ENCODE results near the gene SPSB4. TPM values are rescaled to one million over a fixed set of nuclear protein-coding genes. Genes with fewer than 3 reads are reported as not detected.

The SPSB4 gene
- total and polyA plus RNA-seq, 8 donors: 2.6 to 20.2 (median 11.1) TPM

DNA sequence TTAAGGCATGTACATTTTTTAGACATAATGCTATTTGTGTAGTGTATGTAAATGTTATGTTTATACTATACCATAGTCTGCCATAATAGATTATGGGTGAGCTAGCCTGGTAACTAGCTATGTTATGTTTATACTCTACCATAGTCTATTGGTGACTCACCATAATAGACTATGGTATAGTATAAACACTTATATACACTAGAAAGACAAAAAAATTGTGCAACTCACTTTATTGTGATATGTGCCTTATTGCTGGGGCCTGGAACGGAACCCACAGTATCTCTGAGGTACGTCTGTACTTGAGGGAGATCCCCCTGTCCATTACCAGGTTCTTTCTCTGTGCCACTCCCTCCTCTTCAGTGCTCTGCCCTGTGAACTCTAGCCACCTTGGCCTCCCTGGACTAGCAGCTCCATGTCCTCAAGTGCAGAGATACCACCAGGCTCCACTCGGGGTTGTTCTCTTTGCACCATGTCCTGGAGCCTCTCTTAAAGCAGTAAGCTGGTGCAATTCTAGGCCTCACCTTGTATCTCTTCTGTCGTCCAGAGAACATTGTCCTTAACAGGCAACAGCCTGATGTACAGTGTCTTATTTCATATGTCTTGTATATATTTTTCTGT is 119.6 kb downstream of the SPSB4 start:
- no peaks in the 10 kb centered on the region for H3K4me1 ChIP-seq
- FAIRE-seq (no peak), DNase-seq (no peak), ATAC-seq (no peak)
- H3K36me3 ChIP-seq: no peaks in the 10 kb centered on the region
- no peak overlapping the region for H3K27ac ChIP-seq
- no peak overlapping the region for H3K4me3 ChIP-seq
- TF ChIP-seq, protein P1, sequence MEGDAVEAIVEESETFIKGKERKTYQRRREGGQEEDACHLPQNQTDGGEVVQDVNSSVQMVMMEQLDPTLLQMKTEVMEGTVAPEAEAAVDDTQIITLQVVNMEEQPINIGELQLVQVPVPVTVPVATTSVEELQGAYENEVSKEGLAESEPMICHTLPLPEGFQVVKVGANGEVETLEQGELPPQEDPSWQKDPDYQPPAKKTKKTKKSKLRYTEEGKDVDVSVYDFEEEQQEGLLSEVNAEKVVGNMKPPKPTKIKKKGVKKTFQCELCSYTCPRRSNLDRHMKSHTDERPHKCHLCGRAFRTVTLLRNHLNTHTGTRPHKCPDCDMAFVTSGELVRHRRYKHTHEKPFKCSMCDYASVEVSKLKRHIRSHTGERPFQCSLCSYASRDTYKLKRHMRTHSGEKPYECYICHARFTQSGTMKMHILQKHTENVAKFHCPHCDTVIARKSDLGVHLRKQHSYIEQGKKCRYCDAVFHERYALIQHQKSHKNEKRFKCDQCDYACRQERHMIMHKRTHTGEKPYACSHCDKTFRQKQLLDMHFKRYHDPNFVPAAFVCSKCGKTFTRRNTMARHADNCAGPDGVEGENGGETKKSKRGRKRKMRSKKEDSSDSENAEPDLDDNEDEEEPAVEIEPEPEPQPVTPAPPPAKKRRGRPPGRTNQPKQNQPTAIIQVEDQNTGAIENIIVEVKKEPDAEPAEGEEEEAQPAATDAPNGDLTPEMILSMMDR (IDR thresholded peaks at IDR 0.05): no peak
- 92 to 93% methylated on average over 4 of the region's 4 CpGs for WGBS, 2 donors
- no peaks in the 10 kb centered on the region for H3K9me3 ChIP-seq
- no peaks in the 10 kb centered on the region for H3K27me3 ChIP-seq
- intact Hi-C loops (cut with DNase I): no loop called here

GRCh38 chr3:141174674-141175073 is 123.5 kb downstream of the SPSB4 start:
- H3K36me3 ChIP-seq: no peaks in the 10 kb centered on the region
- H3K27me3 ChIP-seq: no peaks in the 10 kb centered on the region
- intact Hi-C loops (cut with DNase I): no loop called here
- TF ChIP-seq, protein P1 (IDR thresholded peaks at IDR 0.05): no peak
- H3K9me3 ChIP-seq: no peaks in the 10 kb centered on the region
- FAIRE-seq (no peak), ATAC-seq (no peak), DNase-seq (no peak)
- H3K4me3 ChIP-seq: no peak overlapping the region
- 57 to 58% methylated on average over 2 of the region's 2 CpGs for WGBS, 2 donors
- no peak overlapping the region for H3K27ac ChIP-seq
- H3K4me1 ChIP-seq: no peaks in the 10 kb centered on the region

DNA sequence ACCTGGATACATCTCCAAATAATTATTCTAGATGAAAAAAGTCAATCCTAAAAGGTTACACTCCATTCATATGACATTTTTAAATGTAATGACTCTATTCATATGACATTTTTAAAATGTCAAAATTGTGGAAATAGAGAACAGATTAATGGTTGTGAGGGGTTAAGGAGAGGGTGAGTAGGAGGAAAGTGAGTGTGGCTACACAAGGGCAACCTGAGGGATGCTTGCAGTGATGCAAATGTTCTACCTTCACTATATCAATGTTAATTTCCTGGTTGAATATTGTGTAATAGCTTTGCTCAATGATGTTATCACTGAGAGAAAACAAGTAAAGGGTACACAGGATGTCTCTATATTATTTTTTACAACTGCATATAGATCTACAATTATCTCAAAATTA is 125.6 kb downstream of the SPSB4 start:
- no peaks in the 10 kb centered on the region for H3K9me3 ChIP-seq
- no peak overlapping the region for H3K4me3 ChIP-seq
- DNase-seq (no peak), ATAC-seq (no peak), FAIRE-seq (no peak)
- intact Hi-C loops (cut with DNase I): no loop called here
- no peaks in the 10 kb centered on the region for H3K27me3 ChIP-seq
- no peak overlapping the region for H3K27ac ChIP-seq
- H3K4me1 ChIP-seq: no peaks in the 10 kb centered on the region
- no peaks in the 10 kb centered on the region for H3K36me3 ChIP-seq
- TF ChIP-seq, protein P1 (IDR thresholded peaks at IDR 0.05): no peak

- Histone ChIP-seq H3K9me3 (no peaks in the 10 kb centered on the region), H3K27me3 (no peaks in the 10 kb centered on the region), H3K27ac (no peak overlapping the region), H3K36me3 (no peaks in the 10 kb centered on the region), H3K4me3 (no peak overlapping the region), H3K4me1 (no peaks in the 10 kb centered on the region)
- 89 to 93% methylated on average over 3 of the region's 3 CpGs for WGBS, 2 donors
- ATAC-seq (no peak), DNase-seq (no peak), FAIRE-seq (no peak)
- intact Hi-C loops (cut with DNase I): no loop called here
- TF ChIP-seq, protein P1 (IDR thresholded peaks at IDR 0.05): no peak
Observed at GRCh38 chr3:141178026-141178425, 126.9 kb downstream of the SPSB4 start.

- intact Hi-C loops (cut with DNase I): no loop called here
- Histone ChIP-seq H3K27ac (no peak overlapping the region), H3K4me1 (no peaks in the 10 kb centered on the region), H3K27me3 (no peaks in the 10 kb centered on the region), H3K4me3 (no peak overlapping the region), H3K9me3 (no peaks in the 10 kb centered on the region), H3K36me3 (no peaks in the 10 kb centered on the region)
- ATAC-seq (no peak), FAIRE-seq (no peak), DNase-seq (no peak)
- TF ChIP-seq, protein P1 (IDR thresholded peaks at IDR 0.05): no peak
- 84 to 86% methylated on average over 4 of the region's 4 CpGs for WGBS, 2 donors
Observed at GRCh38 chr3:141178551-141178950, 127.4 kb downstream of the SPSB4 start.

All from pancreas (tissue), 10 donors.